Gastroesophageal sphincter (tissue), 4 donors: Measurements from ENCODE around the gene SDK1. TPM values are rescaled to one million over a fixed set of nuclear protein-coding genes. Genes with fewer than 3 reads are reported as not detected.

Source experiments
- ATAC-seq: fragments of 150-250 bp; one replicate; pipeline ENCODE4 v1.9.1; 2016; ENCODE audit warnings: mild to moderate bottlenecking, moderate library complexity
- H3K27ac ChIP-seq, 4 donors: fragments of 200-600 bp; sonication (generic) in 3 of 4; 1 replicate in 3 of 4; 2 replicates in 1 of 4; pipeline ENCODE4 v1.5.1; 2016 to 2019
- H3K27me3 ChIP-seq: fragments of 200-600 bp; sonication (generic); one replicate; pipeline ENCODE4 v1.5.1; 2019
- H3K36me3 ChIP-seq, 2 donors: fragments of 200-600 bp; sonication (generic); one replicate each; pipeline ENCODE4 v1.5.1; 2019; ENCODE audit warnings: control low read depth in 1 of 2
- H3K4me1 ChIP-seq, 3 donors: fragments of 200-600 bp; sonication (generic); 1 replicate in 2 of 3; 2 replicates in 1 of 3; pipeline ENCODE4 v1.5.1; 2016 to 2019; ENCODE audit warnings: control low read depth in 2 of 3
- H3K4me3 ChIP-seq, 2 donors: fragments of 200-600 bp; sonication (generic); one replicate each; pipeline ENCODE4 v1.5.1; 2019; ENCODE audit warnings: mild to moderate bottlenecking in 1 of 2, moderate library complexity in 1 of 2
- H3K9me3 ChIP-seq, 3 donors: fragments of 200-600 bp; sonication (generic); one replicate each; pipeline ENCODE4 v1.5.1; 2017 to 2019; ENCODE audit warnings: control low read depth in 2 of 3
- CTCF ChIP-seq, 4 experiments: fragments of 200-600 bp in 2 of 4; fragments of 450-650 bp in 2 of 4; sonication (generic) in 1 of 4; IDR thresholded peaks; one replicate each; pipeline ENCODE4 v1.5.1; 2017 to 2019; ENCODE audit warnings: antibody characterized with exemption in 4 of 4, mild to moderate bottlenecking in 2 of 4, moderate library complexity in 2 of 4
- EP300 ChIP-seq: sonication (generic); formaldehyde crosslinking; IDR thresholded peaks from one replicate; pipeline ENCODE4 v1.6.1; 2017; ENCODE audit warnings: antibody characterized with exemption, mild to moderate bottlenecking
- POLR2A ChIP-seq, 2 donors: fragments of 450-650 bp; IDR thresholded peaks; one replicate each; pipeline ENCODE4 v1.6.1; 2017; ENCODE audit warnings: antibody characterized with exemption in 2 of 2, mild to moderate bottlenecking in 2 of 2, moderate library complexity in 1 of 2
- POLR2AphosphoS5 ChIP-seq: sonication (generic); formaldehyde crosslinking; IDR thresholded peaks from one replicate; pipeline ENCODE4 v1.6.1; 2017; ENCODE audit warnings: antibody characterized with exemption
- WGBS, 2 donors: methylation state at CpG; one replicate each; pipeline ENCODE4 v1.1.5; 2018; ENCODE audit warnings: low coverage in 1 of 2; 5-methylcytosine and 5-hydroxymethylcytosine counted together
- total RNA-seq, 4 donors: library from RNA; depleted of rRNA; stranded (reverse); fragments of >200 nt; gene quantifications; one replicate each; pipeline ENCODE4 v1.1.0, GENCODE V29; 2016

SDK1 gene
- total RNA-seq: 10 to 100 TPM in 1 of 4 donors, 1 to 10 TPM in 3; 6.1 to 13.6 (median 8.7) TPM

GRCh38 chr7:3300651-3301448, at the start of gene SDK1:
TSS of gene SDK1 (plus strand) at chr7:3301252. CDS start at chr7:3301587, 335 bp downstream.
- H3K4me1 ChIP-seq: peaks cover 0 to 26% (median 6%) of the 10 kb centered on the region in 3 donors
- peak; percentile 97 for ATAC-seq
- peaks cover 18% of the 10 kb centered on the region for H3K27me3 ChIP-seq
- TF ChIP-seq POLR2A (IDR thresholded peaks at IDR 0.05): peak in 1 of 2 donors; percentile 47
- peak; percentile 82 to 98 (median 96) for TF ChIP-seq CTCF (IDR thresholded peaks at IDR 0.05)
- no peak for TF ChIP-seq EP300
- TF ChIP-seq POLR2AphosphoS5: no peak
- H3K36me3 ChIP-seq: no peaks in the 10 kb centered on the region
- H3K9me3 ChIP-seq: no peaks in the 10 kb centered on the region
- peak within 1 kb of the TSS; percentile 69 to 71 for H3K4me3 ChIP-seq
- 0% methylated on average over 7 of the region's 119 CpGs; no CpG with 5 or more reads in 1 of the 2 donors for WGBS, 2 donors
- H3K27ac ChIP-seq: peak within 1 kb of the TSS in 3 of 4 donors; percentile 57 to 79 (median 70)

DNA sequence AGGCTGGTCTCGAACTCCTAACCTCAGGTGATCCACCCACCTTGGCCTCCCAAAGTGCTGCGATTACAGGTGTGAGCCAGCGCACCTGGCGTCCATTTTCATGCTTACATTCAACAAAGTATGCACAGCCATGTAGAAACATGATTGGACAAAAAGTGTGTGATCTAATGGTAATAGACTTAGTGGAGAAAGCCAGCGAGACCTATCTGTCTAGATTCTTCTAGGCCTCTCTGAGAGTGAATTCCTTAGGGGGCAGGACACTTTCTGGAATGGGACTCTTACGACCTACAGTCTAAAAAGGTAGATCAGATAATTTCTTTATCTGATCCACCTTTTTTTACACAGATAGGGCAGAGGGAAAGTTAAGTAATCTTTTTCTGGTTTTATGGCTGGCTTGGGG, 46.3 kb upstream of the SDK1 start:
- no peaks in the 10 kb centered on the region for H3K27me3 ChIP-seq
- peaks cover 0 to 4% (median 0%) of the 10 kb centered on the region in 3 donors for H3K4me1 ChIP-seq
- no peaks in the 10 kb centered on the region for H3K36me3 ChIP-seq
- H3K27ac ChIP-seq: no peak overlapping the region
- H3K9me3 ChIP-seq: peaks cover 0 to 8% (median 0%) of the 10 kb centered on the region in 3 donors
- ATAC-seq: no peak
- no peak for TF ChIP-seq EP300
- TF ChIP-seq CTCF (IDR thresholded peaks at IDR 0.05): no peak
- no peak for TF ChIP-seq POLR2A (IDR thresholded peaks at IDR 0.05)
- TF ChIP-seq POLR2AphosphoS5: no peak
- WGBS, 2 donors: 73 to 85% methylated on average over 2 of the region's 6 CpGs
- no peak overlapping the region for H3K4me3 ChIP-seq

DNA sequence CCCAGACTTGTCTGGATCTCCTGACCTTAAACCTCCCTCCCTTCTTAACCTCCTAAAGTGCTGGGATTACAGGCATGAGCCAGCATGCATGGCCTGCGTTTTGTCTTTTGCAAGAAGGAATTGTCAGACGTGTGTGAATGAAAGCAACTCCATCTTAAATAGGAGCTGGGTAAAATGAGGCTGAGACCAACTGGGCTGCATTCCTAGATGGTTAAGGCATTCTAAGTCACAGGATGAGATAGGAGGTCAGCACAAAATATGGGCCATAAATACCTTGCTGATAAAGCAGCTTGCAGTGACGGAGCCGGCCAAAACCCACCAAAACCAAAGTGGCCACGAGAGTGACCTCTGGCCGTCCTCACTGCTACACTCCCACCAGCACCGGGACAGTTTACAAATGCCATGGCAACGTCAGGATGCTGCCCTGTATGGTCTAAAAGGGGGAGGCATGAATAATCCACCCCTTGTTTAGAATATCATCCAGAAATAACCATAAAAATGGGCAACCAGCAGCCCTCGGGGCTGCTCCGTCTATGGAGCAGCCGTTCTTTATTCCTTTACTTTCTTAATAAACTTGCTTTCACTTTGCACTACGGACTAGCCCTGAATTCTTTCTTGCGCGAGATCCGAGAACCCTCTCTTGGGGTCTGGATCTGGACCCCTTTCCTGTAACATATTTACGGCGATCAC, 41.2 kb upstream of the SDK1 start:
- ATAC-seq: peak; percentile 16
- 11 to 12% methylated on average over 13 to 16 of the region's 17 CpGs for WGBS, 2 donors

GRCh38 chr7:3260401-3260715, 40.7 kb upstream of the SDK1 start:
- Histone ChIP-seq H3K9me3 (no peaks in the 10 kb centered on the region), H3K36me3 (no peaks in the 10 kb centered on the region), H3K4me3 (peak overlapping the region; percentile 57 to 76), H3K4me1 (peaks cover 0 to 12% (median 3%) of the 10 kb centered on the region in 3 donors), H3K27me3 (no peaks in the 10 kb centered on the region), H3K27ac (peak overlapping the region; percentile 21 to 78 (median 65))
- peak; percentile 80 for ATAC-seq
- 24% methylated on average over 10 of the region's 10 CpGs; no CpG with 5 or more reads in 1 of the 2 donors for WGBS, 2 donors
- TF ChIP-seq CTCF (IDR thresholded peaks at IDR 0.05): no peak
- TF ChIP-seq POLR2AphosphoS5: no peak
- no peak for TF ChIP-seq POLR2A (IDR thresholded peaks at IDR 0.05)
- no peak for TF ChIP-seq EP300

More for the DNA sequence above, 41.2 kb upstream of the SDK1 start:
- Histone ChIP-seq H3K9me3 (no peaks in the 10 kb centered on the region), H3K27ac (peak overlapping the region; percentile 21 to 78 (median 65)), H3K36me3 (no peaks in the 10 kb centered on the region), H3K4me3 (peak overlapping the region; percentile 57 to 76), H3K4me1 (peaks cover 0 to 12% (median 3%) of the 10 kb centered on the region in 3 donors), H3K27me3 (no peaks in the 10 kb centered on the region)
- TF ChIP-seq EP300 (no peak), POLR2AphosphoS5 (no peak), POLR2A (IDR thresholded peaks at IDR 0.05) (no peak), CTCF (IDR thresholded peaks at IDR 0.05) (no peak)
